Vagina (tissue), 2 donors: ENCODE results near the gene TRANK1. TPM values are rescaled to one million over a fixed set of nuclear protein-coding genes. Genes with fewer than 3 reads are reported as not detected.
A peak's percentile ranks its signal among the peaks of the same experiment; 100 is the strongest.

ENCODE experiments used
- DNase-seq, 2 donors: peaks; one replicate each; pipeline ENCODE4 v3.0.0-alpha.2; 2017; ENCODE audit errors: extremely low spot score in 2 of 2
- H3K27ac ChIP-seq: fragments of 200-600 bp; sonication (generic); one replicate; pipeline ENCODE4 v1.5.1; 2019
- H3K27me3 ChIP-seq: fragments of 200-600 bp; sonication (generic); one replicate; pipeline ENCODE4 v1.5.1; 2019
- H3K36me3 ChIP-seq, 2 donors: fragments of 200-600 bp; sonication (generic); one replicate each; pipeline ENCODE4 v1.5.1; 2017 to 2019
- H3K4me1 ChIP-seq: fragments of 200-600 bp; sonication (generic); one replicate; pipeline ENCODE4 v1.5.1; 2019
- H3K4me3 ChIP-seq, 2 donors: fragments of 200-600 bp; sonication (generic); 1 replicate in 1 of 2; 2 replicates in 1 of 2; pipeline ENCODE4 v1.5.1; 2016 to 2019
- H3K9me3 ChIP-seq: fragments of 200-600 bp; sonication (generic); one replicate; pipeline ENCODE4 v1.5.1; 2019
- CTCF ChIP-seq, 3 experiments: fragments of 450-650 bp in 2 of 3; fragments of 200-600 bp in 1 of 3; sonication (generic) in 1 of 3; IDR thresholded peaks; one replicate each; pipeline ENCODE4 v1.5.1; 2017 to 2019; ENCODE audit warnings: antibody characterized with exemption in 3 of 3, mild to moderate bottlenecking in 2 of 3, moderate library complexity in 2 of 3
- POLR2A ChIP-seq, 2 donors: fragments of 450-650 bp; IDR thresholded peaks; one replicate each; pipeline ENCODE4 v1.6.1; 2017; ENCODE audit warnings: antibody characterized with exemption in 2 of 2, mild to moderate bottlenecking in 2 of 2, moderate library complexity in 2 of 2
- POLR2AphosphoS5 ChIP-seq, 2 donors: sonication (generic); formaldehyde crosslinking; IDR thresholded peaks; one replicate each; pipeline ENCODE4 v1.9.0; 2017; ENCODE audit warnings: antibody characterized with exemption in 2 of 2, mild to moderate bottlenecking in 2 of 2, low read depth in 1 of 2; ENCODE audit not compliant: insufficient read depth in 1 of 2
- intact Hi-C: fragments of 100-400 bp; cut with DNase I; formaldehyde crosslinking; loops from one replicate; pipeline ENCODE4 v1.15.1; 2023
- total RNA-seq: library from RNA; depleted of rRNA; stranded (reverse); fragments of >200 nt; gene quantifications from one replicate; pipeline ENCODE4 v1.2.3, GENCODE V29; 2016

Gene TRANK1
- total RNA-seq, 1 donor from 2014 or later: 17.7 TPM

GRCh38 chr3:36926292-36926897 is 18.5 kb downstream of the TRANK1 start:
- Histone ChIP-seq H3K4me1 (no peaks in the 10 kb centered on the region), H3K9me3 (no peaks in the 10 kb centered on the region), H3K4me3 (no peak overlapping the region), H3K27me3 (no peaks in the 10 kb centered on the region), H3K36me3 (no peaks in the 10 kb centered on the region), H3K27ac (no peak overlapping the region)
- DNase-seq: peak in 1 of 2 donors; percentile 47
- intact Hi-C loops: no loop called here
- no peak for TF ChIP-seq POLR2A (IDR thresholded peaks at IDR 0.05)
- TF ChIP-seq POLR2AphosphoS5 (IDR thresholded peaks at IDR 0.05; ENCODE audit: insufficient read depth in 1 of 2, low read depth in 1 of 2): no peak

DNA sequence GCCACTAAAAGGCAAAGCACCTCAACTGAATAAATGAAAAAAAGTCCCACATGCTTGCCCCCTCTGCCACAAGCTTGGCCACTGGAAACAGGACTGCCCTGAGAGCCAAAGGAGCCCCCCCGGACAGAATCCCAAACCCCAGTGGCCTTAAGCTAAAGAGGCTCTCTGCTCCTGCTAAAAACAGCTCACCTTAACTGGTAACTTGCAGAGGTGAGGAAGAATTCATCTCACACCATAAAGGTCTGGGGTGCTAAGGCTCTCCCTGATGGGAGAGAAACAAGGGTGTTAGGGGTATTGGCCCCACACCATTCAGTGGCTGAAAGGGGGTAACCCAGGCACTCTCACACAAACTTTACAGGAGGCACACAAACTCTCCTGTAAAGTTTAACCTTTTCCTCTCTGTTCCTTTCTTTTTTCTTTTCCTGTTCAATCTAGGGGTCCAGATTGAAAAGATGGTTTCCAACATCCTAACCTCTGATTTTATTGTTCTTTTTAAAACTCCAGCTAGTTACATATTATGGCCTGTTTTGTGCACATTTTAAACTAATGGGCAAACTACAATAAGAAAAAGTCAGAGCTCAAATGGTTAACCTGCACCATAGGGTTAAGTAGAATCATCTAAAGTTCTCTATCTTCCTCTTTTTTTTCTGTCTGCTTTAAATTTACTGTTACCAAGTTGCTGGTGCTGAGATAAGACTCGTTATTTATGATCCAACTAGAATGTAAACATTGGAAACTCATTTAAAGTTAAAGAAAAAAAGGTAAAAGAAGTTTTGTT is 19.9 kb downstream of the TRANK1 start:
- Histone ChIP-seq H3K36me3 (no peaks in the 10 kb centered on the region), H3K4me1 (no peaks in the 10 kb centered on the region), H3K27ac (no peak overlapping the region), H3K27me3 (no peaks in the 10 kb centered on the region), H3K4me3 (no peak overlapping the region), H3K9me3 (no peaks in the 10 kb centered on the region)
- intact Hi-C loops: no loop called here
- DNase-seq: peak in 1 of 2 donors; percentile 27
- TF ChIP-seq CTCF (IDR thresholded peaks at IDR 0.05) (no peak), POLR2A (IDR thresholded peaks at IDR 0.05) (no peak), POLR2AphosphoS5 (IDR thresholded peaks at IDR 0.05; ENCODE audit: insufficient read depth in 1 of 2, low read depth in 1 of 2) (no peak)

DNA sequence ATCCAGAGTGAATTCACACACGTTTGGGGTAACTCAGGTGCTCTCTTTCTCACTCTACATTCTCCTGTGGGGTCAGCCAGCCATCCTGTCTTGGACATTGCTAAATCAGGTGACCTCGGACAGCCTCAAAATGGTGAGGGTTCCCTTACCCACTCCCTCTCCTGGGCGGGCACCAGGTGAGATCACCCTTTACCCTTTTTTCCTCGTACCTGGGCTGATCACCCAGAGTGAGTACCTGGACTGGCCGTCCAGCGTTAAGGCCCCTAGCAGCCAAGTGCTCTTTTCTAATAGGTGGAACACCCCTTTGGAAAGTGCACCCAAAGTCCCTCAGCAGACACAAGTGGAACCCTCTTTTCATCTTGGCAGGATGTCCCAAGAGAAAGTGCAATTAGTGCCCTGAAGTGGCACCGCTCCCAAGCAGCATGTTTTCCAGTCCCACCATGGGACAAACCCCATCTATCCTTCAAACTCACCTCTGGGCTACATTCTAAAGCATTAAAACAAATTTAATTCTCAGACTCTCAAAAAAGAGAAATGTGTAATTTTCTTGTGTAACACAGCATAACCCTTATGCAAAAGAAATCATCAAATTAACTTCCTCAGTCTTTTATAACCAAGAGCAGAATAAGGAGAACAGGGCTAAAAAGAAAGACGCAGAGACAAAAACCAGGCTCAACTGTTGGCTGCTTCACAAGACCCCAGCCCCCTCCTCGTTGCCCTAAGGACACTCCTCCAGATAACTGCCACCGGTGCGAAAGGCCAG is 20.7 kb downstream of the TRANK1 start:
- intact Hi-C loops: no loop called here
- Histone ChIP-seq H3K9me3 (no peaks in the 10 kb centered on the region), H3K36me3 (no peaks in the 10 kb centered on the region), H3K27ac (no peak overlapping the region), H3K4me1 (no peaks in the 10 kb centered on the region), H3K27me3 (no peaks in the 10 kb centered on the region), H3K4me3 (no peak overlapping the region)
- TF ChIP-seq CTCF (IDR thresholded peaks at IDR 0.05): no peak
- TF ChIP-seq POLR2AphosphoS5 (IDR thresholded peaks at IDR 0.05; ENCODE audit: insufficient read depth in 1 of 2, low read depth in 1 of 2): no peak
- no peak for TF ChIP-seq POLR2A (IDR thresholded peaks at IDR 0.05)
- DNase-seq: no peak

- H3K4me1 ChIP-seq: no peaks in the 10 kb centered on the region
- H3K9me3 ChIP-seq: no peaks in the 10 kb centered on the region
- intact Hi-C loops: no loop called here
- TF ChIP-seq POLR2A (IDR thresholded peaks at IDR 0.05) (no peak), CTCF (IDR thresholded peaks at IDR 0.05) (no peak), POLR2AphosphoS5 (IDR thresholded peaks at IDR 0.05; ENCODE audit: insufficient read depth in 1 of 2, low read depth in 1 of 2) (no peak)
- DNase-seq: peak in 1 of 2 donors; percentile 70
- no peak overlapping the region for H3K4me3 ChIP-seq
- H3K27me3 ChIP-seq: no peaks in the 10 kb centered on the region
- no peak overlapping the region for H3K27ac ChIP-seq
- H3K36me3 ChIP-seq: no peaks in the 10 kb centered on the region
Measured at GRCh38 chr3:36923523-36923943, 21.3 kb downstream of the TRANK1 start.

DNA sequence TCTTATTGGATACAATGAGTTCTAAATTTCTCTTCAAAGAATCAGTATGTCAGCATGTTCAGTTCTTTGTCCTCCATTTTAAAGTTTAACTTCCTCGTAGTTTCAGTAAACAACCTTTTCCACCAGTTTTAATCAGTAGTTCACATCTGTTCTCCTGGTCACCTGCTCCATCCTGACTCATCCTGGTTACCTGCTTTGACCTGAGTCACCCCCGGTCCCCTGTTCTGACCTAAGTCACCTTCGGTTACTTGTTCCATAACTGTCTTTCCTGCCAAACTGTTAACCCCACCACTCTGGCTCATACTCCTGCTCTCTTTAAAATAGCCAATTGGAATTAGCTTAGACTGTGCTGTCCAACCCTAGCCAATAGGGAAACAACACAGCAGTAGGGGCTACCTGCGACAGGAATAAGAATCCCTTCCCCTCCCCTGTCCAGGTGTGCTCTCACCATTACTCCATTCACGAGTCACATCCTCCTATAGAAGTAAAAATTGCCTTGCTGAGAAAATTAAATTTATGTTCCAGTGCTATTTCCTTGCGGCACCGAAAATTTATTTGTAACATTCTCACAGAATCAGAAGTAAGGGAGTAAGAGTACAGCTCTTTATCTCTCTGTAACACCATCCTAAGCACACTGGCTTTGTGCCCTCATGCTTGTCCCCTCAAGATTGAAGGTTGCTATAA is 23.8 kb downstream of the TRANK1 start:
- Histone ChIP-seq H3K4me1 (no peaks in the 10 kb centered on the region), H3K9me3 (no peaks in the 10 kb centered on the region), H3K4me3 (no peak overlapping the region), H3K27me3 (no peaks in the 10 kb centered on the region), H3K36me3 (no peaks in the 10 kb centered on the region), H3K27ac (no peak overlapping the region)
- no peak for TF ChIP-seq POLR2AphosphoS5 (IDR thresholded peaks at IDR 0.05; ENCODE audit: insufficient read depth in 1 of 2, low read depth in 1 of 2)
- TF ChIP-seq POLR2A (IDR thresholded peaks at IDR 0.05): no peak
- TF ChIP-seq CTCF (IDR thresholded peaks at IDR 0.05): no peak
- intact Hi-C loops: no loop called here
- no peak for DNase-seq
